ENCODE measurements around the gene PRICKLE1.

PRICKLE1 gene

DNA sequence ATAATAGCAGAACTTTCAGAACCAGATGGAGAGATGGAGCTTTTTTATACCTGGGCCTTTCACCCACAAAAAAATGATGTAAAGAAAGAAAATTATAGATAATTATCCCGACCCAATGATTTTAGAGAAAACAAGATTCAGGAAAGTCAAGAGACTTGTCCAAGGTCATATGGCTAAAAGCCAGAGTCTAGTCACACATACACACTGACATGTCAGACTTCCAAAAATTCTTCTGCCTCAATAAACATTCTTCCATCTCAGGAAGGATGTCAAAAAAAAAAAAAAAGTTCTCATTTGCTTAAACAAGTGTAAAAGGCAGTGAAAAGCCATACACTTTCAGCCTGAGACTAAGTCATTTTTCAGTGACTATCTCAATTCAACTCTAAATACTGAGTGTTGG is 116.0 kb downstream of the PRICKLE1 start:
- peaks cover 71% of the 10 kb centered on the region for H3K4me1 ChIP-seq (ENCODE audit: insufficient read depth, low read length, severe bottlenecking)
- no peaks in the 10 kb centered on the region for H4K20me1 ChIP-seq (ENCODE audit: insufficient read depth, low read length)
- TF ChIP-seq CTCF (IDR thresholded peaks at IDR 0.05; ENCODE audit: low read length) (no peak), EZH2 (IDR thresholded peaks at IDR 0.05; ENCODE audit: borderline replicate concordance, low read length) (no peak)
- H3K36me3 ChIP-seq (ENCODE audit: insufficient read depth, low read length) = no peaks in the 10 kb centered on the region
- no peaks in the 10 kb centered on the region for H3K27me3 ChIP-seq (ENCODE audit: insufficient read depth, low read length)
- peak overlapping the region; percentile 98 for H3K27ac ChIP-seq (ENCODE audit: low read depth, low read length, poor library complexity, severe bottlenecking)
- H3K4me3 ChIP-seq (ENCODE audit: low read depth, low read length, poor library complexity, severe bottlenecking) = no peak overlapping the region
- H3K9me2 ChIP-seq (ENCODE audit: low read depth, low read length) = no peaks in the 10 kb centered on the region
- H3K9ac ChIP-seq (ENCODE audit: low read length) = no peak overlapping the region
- no peak overlapping the region for H2AFZ ChIP-seq (ENCODE audit: low read length)
- no peaks in the 10 kb centered on the region for H3K79me2 ChIP-seq (ENCODE audit: insufficient read depth, low read length)
- no peaks in the 10 kb centered on the region for H3K9me3 ChIP-seq (ENCODE audit: low read length)
- H3F3A ChIP-seq (ENCODE audit: insufficient read depth, low read length) = peaks cover 15% of the 10 kb centered on the region; the same call in 1 of the 2 replicates
- 0 out of 2 replicates have a peak overlapping the region, but pooled peaks have one; percentile 46 for H3K4me2 ChIP-seq (ENCODE audit: low read length)

- H2AFZ ChIP-seq (ENCODE audit: low read length) = no peak overlapping the region
- H3K4me2 ChIP-seq (ENCODE audit: low read length) = peak overlapping the region; percentile 46
- H3K4me3 ChIP-seq (ENCODE audit: low read depth, low read length, poor library complexity, severe bottlenecking) = no peak overlapping the region
- no peaks in the 10 kb centered on the region for H3K9me3 ChIP-seq (ENCODE audit: low read length)
- H3F3A ChIP-seq (ENCODE audit: insufficient read depth, low read length) = peaks cover 15% of the 10 kb centered on the region; the same call in 1 of the 2 replicates
- H3K36me3 ChIP-seq (ENCODE audit: insufficient read depth, low read length) = no peaks in the 10 kb centered on the region
- H3K4me1 ChIP-seq (ENCODE audit: insufficient read depth, low read length, severe bottlenecking) = peaks cover 75% of the 10 kb centered on the region
- peak overlapping the region; percentile 32 for H3K9ac ChIP-seq (ENCODE audit: low read length)
- no peaks in the 10 kb centered on the region for H4K20me1 ChIP-seq (ENCODE audit: insufficient read depth, low read length)
- TF ChIP-seq EZH2 (IDR thresholded peaks at IDR 0.05; ENCODE audit: borderline replicate concordance, low read length) (no peak), CTCF (IDR thresholded peaks at IDR 0.05; ENCODE audit: low read length) (no peak)
- H3K27me3 ChIP-seq (ENCODE audit: insufficient read depth, low read length) = no peaks in the 10 kb centered on the region
- no peaks in the 10 kb centered on the region for H3K79me2 ChIP-seq (ENCODE audit: insufficient read depth, low read length)
- no peaks in the 10 kb centered on the region for H3K9me2 ChIP-seq (ENCODE audit: low read depth, low read length)
- H3K27ac ChIP-seq (ENCODE audit: low read depth, low read length, poor library complexity, severe bottlenecking) = peak overlapping the region; percentile 98
Observed at GRCh38 chr12:42473130-42473529, 116.4 kb downstream of the PRICKLE1 start.

DNA sequence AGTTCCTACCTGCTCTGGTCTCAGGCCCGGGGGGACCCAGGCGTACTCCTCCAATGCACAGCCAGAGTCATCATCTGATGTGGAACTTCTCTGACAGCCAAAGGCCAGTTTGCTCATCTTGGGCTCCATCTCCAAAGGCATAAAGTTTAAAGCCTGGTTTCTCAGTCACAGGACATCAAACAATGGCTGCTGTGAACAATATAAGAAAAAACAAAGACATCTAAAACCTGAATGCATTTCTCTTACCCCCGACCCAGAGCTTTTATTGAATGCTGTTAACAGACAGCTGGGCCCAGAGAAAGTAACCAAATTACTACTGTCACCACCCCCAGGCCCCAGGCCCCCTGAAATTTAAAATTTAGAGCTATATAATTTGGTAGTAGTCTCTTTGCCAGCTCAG is 117.2 kb downstream of the PRICKLE1 start:
- H3K27ac ChIP-seq (ENCODE audit: low read depth, low read length, poor library complexity, severe bottlenecking) = peak overlapping the region; percentile 98
- H3K4me3 ChIP-seq (ENCODE audit: low read depth, low read length, poor library complexity, severe bottlenecking) = peak overlapping the region; percentile 20
- H3K27me3 ChIP-seq (ENCODE audit: insufficient read depth, low read length) = no peaks in the 10 kb centered on the region
- no peaks in the 10 kb centered on the region for H4K20me1 ChIP-seq (ENCODE audit: insufficient read depth, low read length)
- TF ChIP-seq EZH2 (IDR thresholded peaks at IDR 0.05; ENCODE audit: borderline replicate concordance, low read length) (no peak), CTCF (IDR thresholded peaks at IDR 0.05; ENCODE audit: low read length) (no peak)
- H3K79me2 ChIP-seq (ENCODE audit: insufficient read depth, low read length) = no peaks in the 10 kb centered on the region
- H3K4me1 ChIP-seq (ENCODE audit: insufficient read depth, low read length, severe bottlenecking) = peaks cover 83% of the 10 kb centered on the region
- H3K36me3 ChIP-seq (ENCODE audit: insufficient read depth, low read length) = no peaks in the 10 kb centered on the region
- no peaks in the 10 kb centered on the region for H3K9me3 ChIP-seq (ENCODE audit: low read length)
- H3K4me2 ChIP-seq (ENCODE audit: low read length) = peak overlapping the region; percentile 46
- H2AFZ ChIP-seq (ENCODE audit: low read length) = 0 out of 2 replicates have a peak overlapping the region, but pooled peaks have one; percentile 12
- H3K9me2 ChIP-seq (ENCODE audit: low read depth, low read length) = no peaks in the 10 kb centered on the region
- H3F3A ChIP-seq (ENCODE audit: insufficient read depth, low read length) = peaks cover 18% of the 10 kb centered on the region; the same call in 1 of the 2 replicates
- peak overlapping the region; percentile 32 for H3K9ac ChIP-seq (ENCODE audit: low read length)

Measured in OCI-LY1 (cell line).